ENCODE results near the gene ST8SIA4. TPM values are rescaled to one million over a fixed set of nuclear protein-coding genes. Genes with fewer than 3 reads are reported as not detected.
"Not testable (repeated sequence)": the region's sequence is repeated elsewhere in the genome, so short reads cannot be mapped to it uniquely, and the experiment has no call there.

The ST8SIA4 gene
- total RNA-seq, 1 donor from 2014 or later, result 1.4 TPM

GRCh38 chr5:100828071-100828897, 74.8 kb downstream of the ST8SIA4 start:
- peak; percentile 49 for ATAC-seq

- ATAC-seq, result peak; percentile 93
Observed at GRCh38 chr5:100827481-100827889, 75.6 kb downstream of the ST8SIA4 start.

DNA sequence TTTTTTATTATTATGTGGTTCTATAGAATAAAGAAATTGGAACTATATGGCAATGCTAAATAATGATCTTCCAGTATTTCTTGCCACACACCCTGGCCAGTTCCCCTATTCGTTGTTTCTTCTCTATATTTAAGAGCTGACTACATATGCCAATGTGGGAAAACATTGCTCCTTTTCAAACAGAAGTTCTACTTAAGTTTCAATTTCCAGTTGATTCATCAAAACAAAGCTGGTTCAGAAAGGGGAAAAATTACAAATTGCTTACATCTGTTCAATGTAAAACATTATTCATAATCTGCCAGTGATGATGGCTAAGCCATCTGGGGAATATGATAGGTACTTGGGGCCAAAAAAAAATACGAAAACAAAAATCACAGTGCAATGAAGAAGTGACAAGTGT, 76.9 kb downstream of the ST8SIA4 start:
- no peak for ATAC-seq

DNA sequence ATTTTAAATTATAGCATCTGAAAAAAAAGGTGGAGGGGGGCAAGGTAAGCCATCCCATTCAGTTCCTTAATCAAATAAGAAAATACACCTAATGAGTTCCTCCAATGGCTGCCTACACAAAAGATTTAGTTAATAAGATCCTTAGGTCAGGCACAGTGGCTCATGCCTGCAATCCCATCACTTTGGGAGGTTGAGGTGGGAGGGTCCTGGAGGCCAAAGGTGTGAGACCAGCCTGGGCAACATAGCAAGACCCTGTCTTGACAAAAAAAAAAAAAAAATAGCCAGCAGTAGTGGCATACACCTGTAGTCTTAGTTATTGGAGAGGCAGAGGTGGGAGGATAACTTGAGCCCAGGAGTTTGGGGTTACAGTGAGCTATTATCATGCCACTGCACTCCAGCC, 78.4 kb downstream of the ST8SIA4 start:
- no peak for ATAC-seq

DNA sequence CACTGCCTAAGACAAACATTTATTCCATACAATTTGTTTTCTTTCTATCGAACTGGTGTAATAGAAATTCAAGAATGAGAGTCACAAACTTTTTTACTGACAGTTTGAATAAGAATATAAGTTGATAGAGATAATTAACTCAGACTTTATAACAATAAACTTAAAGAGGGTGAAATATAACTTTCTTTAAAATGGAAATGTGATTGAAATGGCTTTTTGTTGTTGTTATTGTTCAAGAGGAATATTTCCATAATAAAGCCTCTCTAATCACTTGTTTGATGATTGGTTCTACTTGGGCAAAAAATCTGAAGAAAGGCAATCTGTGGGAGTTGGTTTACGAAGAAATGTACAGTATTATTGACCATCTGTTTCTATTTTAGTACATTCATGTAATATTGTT, 79.3 kb downstream of the ST8SIA4 start:
- no peak for ATAC-seq

DNA sequence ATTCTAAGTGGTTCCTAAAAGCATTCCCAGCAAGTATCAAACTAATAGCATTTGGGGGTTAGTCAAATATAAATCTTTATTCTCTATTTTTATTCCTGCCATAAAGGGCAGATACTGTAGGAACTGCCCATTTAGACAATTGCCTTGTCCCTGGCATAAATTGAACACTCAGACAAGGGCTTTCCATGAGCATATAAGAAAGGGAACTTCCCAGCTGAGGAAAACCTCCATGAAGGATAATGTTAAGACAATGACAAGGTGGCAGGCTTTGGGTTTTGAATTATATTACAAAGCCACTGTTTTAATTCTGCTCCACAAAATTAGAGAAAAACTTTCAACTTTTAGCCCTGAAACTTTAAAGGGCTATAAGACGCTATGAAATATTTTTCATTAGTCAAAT, 81.3 kb downstream of the ST8SIA4 start:
- ATAC-seq, result no peak

DNA sequence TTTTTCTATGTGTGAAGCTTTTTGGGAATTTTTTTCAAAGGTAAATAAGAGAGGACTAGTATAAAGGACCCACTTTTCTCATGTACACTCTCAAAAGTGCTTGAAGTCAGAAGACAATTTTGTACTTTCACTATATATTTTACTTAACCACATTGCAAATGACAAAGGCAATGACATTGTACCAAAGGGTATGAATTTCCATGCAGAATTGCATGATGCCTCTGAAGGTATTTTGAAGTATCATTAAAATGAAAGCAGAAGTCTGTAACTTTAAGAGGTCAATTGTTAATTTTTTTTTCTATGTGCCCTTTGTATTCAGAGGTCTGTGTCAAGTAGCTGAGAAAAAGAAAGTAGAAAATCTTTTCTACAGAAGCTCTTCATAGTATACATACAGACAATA, 84.7 kb downstream of the ST8SIA4 start:
- no peak for ATAC-seq

DNA sequence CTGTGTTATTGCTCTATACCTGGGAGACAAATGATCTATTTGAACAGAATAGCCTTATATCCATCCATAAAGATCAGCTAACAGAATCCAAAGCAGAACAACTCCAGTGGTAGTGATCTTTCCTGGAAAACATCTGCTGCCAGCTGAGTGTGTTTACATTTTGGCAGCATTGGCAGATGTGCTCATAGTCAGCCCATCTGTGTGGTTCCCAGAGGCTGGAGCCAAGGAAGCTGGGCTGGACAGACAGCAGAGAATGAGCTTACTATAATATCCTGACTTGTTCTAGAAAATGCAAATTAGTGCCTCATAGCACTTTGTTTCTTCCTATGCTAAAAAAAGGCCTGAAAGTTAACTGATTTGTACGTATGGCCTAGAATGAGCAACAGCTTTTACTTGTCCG, 99.7 kb downstream of the ST8SIA4 start:
- no peak for ATAC-seq

- no peak for ATAC-seq
Observed at GRCh38 chr5:100802208-100802607, 100.9 kb downstream of the ST8SIA4 start.

- peak; percentile 20 for ATAC-seq
Observed at GRCh38 chr5:100800562-100800961, 102.5 kb downstream of the ST8SIA4 start.

- ATAC-seq, result no peak
Observed at GRCh38 chr5:100799166-100799565, 103.9 kb downstream of the ST8SIA4 start.

DNA sequence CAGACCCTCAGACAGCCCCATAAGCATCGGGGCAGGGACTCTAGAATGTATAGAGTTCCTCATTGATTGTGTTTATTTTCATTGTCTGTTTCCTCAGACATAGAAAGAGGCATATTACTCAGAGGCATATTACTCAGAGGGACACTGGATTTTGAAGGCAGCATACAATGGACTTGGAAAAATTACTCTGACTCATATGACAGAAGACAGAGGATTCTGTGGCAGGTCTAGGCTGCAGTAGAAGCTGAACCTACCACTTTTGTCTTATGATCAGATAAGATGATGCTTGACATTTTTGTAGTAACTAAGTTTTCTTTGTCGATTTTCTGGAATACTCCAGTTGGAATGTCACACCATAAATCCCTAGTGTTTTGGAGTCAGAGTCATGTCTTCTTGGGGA, 105.2 kb downstream of the ST8SIA4 start:
- ATAC-seq, result peak; percentile 77

DNA sequence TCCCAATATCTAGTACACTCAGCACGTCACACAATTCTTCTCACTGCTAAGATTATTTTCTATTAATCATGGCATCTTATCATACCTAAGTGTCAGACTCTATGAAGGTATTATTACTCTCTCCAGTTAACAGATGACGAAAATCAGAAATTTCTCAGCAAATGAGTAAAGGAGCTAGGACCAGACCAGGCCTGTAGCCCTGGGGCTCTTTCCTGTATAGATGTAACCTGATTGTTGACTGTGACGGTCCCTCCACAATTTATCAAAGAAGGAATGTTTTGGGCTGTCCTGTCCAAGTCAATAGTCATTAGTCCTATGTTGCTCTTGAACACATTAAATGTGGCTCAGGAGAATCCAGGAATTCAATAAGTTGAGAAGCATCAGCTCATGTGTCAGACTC, 106.2 kb downstream of the ST8SIA4 start:
- no peak for ATAC-seq

- ATAC-seq, result no peak
Observed at GRCh38 chr5:100794844-100795243, 108.2 kb downstream of the ST8SIA4 start.

- no peak for ATAC-seq
Observed at GRCh38 chr5:100794218-100794617, 108.9 kb downstream of the ST8SIA4 start.

DNA sequence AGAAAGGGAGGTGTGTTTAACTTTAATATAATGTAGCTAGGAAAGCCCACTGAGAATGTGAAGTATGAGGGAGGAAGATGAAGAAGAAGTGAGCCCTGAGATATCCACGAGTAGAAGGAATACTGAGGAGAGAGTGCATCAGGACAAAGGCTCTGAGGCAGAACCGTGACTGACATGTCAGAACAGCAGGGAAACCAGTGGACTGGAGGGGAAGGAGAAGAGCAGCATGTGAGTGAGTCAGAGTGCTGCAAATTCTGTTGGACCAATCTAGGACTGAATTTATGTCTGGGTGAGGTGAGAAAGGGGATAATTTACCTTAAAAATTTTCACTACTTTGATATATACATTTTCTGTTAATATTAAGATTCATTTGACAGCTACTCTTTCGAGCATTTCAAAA, 110.3 kb downstream of the ST8SIA4 start:
- ATAC-seq, result no peak

GRCh38 chr5:100791391-100791790, 111.7 kb downstream of the ST8SIA4 start:
- no peak for ATAC-seq

DNA sequence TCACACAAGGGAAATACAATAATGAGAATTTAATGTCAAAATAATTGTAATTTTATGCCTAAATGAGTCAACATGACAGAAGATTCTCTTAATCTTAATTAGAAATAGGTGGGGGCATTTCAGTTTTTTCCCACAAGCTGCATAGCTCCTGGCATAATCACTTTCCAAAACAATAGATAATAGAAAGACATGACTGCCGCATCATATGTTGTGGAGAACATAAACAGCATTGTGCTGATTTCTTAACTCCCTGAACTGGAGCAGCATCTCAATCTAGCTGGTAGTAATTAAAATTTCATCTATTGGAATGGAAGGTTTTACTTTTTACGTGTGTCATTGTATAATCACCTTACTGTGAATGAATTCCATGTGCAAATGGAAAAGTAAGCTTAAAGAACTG, 112.1 kb downstream of the ST8SIA4 start:
- ATAC-seq, result no peak

- no peak for ATAC-seq
Observed at GRCh38 chr5:100790170-100790665, 112.9 kb downstream of the ST8SIA4 start.

DNA sequence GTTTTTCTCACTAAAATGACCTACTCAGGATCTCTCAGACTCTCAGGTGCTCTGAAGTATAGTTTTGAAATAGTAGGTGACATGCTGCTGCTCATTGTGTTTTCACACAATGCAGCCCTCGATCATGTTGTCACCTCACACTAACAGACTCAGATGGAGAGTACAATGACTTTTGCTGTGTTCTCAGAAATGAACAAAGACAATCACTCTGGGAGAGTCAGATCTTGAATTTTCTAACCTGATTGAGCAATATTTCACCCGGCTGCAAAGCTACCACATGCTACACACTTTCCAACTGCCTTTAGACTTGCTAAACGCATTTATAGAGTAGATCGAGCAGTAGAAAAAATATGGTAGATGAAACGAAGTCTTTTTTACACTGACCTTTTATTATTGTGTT, 113.4 kb downstream of the ST8SIA4 start:
- no peak for ATAC-seq

- no peak for ATAC-seq
Observed at GRCh38 chr5:100788417-100788816, 114.7 kb downstream of the ST8SIA4 start.

DNA sequence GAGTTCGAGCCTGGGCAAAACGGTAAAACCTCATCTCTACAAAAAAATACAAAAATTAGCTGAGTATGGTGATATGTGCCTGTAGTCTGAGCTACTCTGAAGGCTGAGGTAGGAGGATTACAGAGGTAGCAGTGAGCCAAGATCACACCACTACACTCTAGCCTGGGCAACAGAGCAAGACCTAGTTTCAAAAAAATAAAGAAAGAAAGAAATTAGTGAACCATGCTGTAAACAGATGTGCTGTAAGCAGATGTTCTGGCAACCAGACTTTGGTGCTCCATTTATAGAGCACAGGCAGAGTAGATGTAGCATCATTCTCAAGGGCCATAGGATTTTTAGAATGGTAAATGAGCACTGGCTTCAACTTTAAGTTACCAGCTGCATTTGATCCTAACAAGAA, 115.4 kb downstream of the ST8SIA4 start:
- ATAC-seq, result no peak

- ATAC-seq, result not testable (repeated sequence)
Observed at GRCh38 chr5:100785536-100785935, 117.5 kb downstream of the ST8SIA4 start.

DNA sequence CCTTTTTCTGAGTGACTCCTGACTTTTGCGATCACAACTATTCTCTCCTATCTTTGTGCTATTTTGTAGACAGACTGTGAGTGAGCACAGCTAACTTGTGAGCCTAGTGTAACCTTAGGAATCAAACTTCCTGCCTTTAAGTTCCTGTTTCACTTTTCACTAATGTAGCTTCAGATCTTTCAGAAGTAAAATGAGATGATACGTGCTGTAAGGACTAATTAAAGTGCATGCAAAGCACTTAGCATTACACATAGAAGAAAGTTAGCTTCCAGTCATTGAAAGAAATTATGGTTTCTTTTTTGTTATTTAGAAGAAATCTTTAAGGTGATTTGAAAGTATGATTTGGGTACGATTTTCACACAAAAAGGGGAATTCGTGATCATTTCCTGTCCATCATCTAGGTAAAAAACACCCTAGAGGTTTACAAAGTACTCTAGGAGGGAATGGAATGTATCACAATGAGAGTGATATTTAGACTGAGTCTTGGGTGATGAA, 122.7 kb downstream of the ST8SIA4 start:
- ATAC-seq, result peak; percentile 20
